ENCODE data around the gene EPHA6. TPM values are rescaled to one million over a fixed set of nuclear protein-coding genes. Genes with fewer than 3 reads are reported as not detected.
"Not testable (repeated sequence)": the region's sequence is repeated elsewhere in the genome, so short reads cannot be mapped to it uniquely, and the experiment has no call there.

Gene EPHA6
- total RNA-seq, 1 experiment from 2014 or later, result 1.2 TPM

DNA sequence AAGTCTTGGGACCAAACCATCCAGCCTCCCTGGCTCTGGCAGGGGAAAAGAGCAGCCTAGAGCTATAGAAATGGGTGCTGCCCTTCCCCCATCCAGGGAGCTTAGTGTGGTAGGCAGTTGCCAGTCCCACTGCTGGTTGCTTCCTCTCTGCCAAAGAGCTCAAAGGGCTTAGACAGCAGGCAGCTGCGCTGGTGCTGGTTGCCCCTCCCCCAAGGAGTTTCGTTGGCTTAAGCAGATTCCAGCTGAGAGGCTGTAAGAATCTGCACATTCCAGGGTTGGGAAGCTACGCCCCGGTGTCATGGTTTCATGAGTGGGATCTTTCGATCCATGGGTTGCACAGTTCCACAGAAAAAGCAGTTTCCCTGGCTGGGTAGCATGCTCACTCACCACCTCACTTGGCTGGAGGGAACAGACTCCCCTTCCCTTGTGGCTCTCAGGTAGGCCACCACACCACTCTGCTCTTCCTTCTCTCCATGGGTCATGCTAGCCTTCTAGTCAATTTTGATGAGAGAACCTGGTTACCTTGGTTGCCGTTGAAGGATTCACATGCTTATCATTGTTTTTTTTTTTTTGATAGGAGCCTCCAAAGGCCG lies 195.1 kb downstream of the EPHA6 start:
- no peak overlapping the region for H3K27ac ChIP-seq
- no TSS peak for BruUV-seq (replicated peaks)
- ChIA-PET CTCF (interaction anchor here (0.7 kb wide), 1 partner anchor 648 kb away, joined by 3 read pairs; no protein-coding TSS in a partner anchor), POLR2A (ENCODE audit: unreplicated experiment) (no interaction called here)
- H3K4me2 ChIP-seq, result no peak overlapping the region
- peaks cover 3% of the 10 kb centered on the region for H3K9me2 ChIP-seq (ENCODE audit: insufficient read depth)
- no peaks in the 10 kb centered on the region for H3K79me2 ChIP-seq (ENCODE audit: low read depth)
- no peak for DNase-seq
- no peaks in the 10 kb centered on the region for H3K4me1 ChIP-seq (replicated peaks; ENCODE audit: insufficient read depth)
- H3K9me3 ChIP-seq (ENCODE audit: insufficient read depth, low read depth), result no peaks in the 10 kb centered on the region
- H3K4me3 ChIP-seq, result no peak overlapping the region
- no peaks in the 10 kb centered on the region for H4K20me1 ChIP-seq (ENCODE audit: insufficient read depth)
- H2AFZ ChIP-seq, result no peak overlapping the region
- no peaks in the 10 kb centered on the region for H3K36me3 ChIP-seq (ENCODE audit: low read depth)
- no peaks in the 10 kb centered on the region for H3K27me3 ChIP-seq (ENCODE audit: insufficient read depth, low read depth)
- H3F3A ChIP-seq (ENCODE audit: insufficient read depth, low read depth), result no peaks in the 10 kb centered on the region
- no peak for TF ChIP-seq EZH2 (IDR thresholded peaks at IDR 0.05; ENCODE audit: low read depth)
- no peak for TF ChIP-seq CTCF (conservative IDR thresholded peaks at IDR 0.05)
- intact Hi-C loops (cut with micrococcal nuclease; ENCODE audit: unreplicated experiment), result no loop called here

DNA sequence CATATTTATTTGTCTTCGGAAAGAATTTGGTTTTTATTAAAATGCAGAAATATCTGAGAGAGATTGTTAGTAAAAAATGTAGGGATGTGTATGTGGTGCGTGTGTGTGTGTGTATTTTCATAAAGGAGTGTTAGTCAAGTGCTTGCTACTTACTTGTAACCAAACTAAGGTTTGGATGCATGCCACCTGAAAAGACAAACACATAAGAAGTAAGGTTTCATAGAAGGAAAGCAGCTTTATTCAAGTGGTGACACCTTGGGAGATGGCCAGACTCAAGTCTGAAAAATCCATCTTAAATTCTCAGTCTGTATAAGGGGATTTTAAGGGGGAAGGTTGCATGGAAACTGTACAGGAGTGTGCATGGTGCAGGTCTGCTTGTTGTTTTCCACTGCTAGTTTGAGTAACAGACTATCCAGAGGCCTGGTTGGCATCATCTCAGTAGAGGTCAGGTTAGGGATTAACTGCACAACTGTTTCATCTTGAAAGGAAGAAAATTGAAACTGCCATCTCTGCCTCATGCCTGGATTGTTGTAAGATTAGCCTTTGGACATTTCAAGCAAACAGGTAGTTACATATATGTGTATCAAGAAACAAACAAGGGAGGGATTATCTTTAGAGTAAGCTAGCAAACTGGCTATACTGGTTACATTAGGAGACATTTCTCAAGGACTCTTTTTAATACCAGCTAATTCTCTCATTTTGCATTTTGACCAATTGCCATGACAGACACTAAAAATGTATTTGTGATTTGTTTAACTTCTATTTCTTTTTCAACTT lies 196.7 kb downstream of the EPHA6 start:
- ChIA-PET CTCF (no interaction called here), POLR2A (ENCODE audit: unreplicated experiment) (no interaction called here)
- no peak overlapping the region for H3K27ac ChIP-seq
- no peak overlapping the region for H3K4me2 ChIP-seq
- H3K4me3 ChIP-seq, result no peak overlapping the region
- no peaks in the 10 kb centered on the region for H3K36me3 ChIP-seq (ENCODE audit: low read depth)
- no peak for DNase-seq
- H3K27me3 ChIP-seq (ENCODE audit: insufficient read depth, low read depth), result no peaks in the 10 kb centered on the region
- H3K9me3 ChIP-seq (ENCODE audit: insufficient read depth, low read depth), result no peaks in the 10 kb centered on the region
- intact Hi-C loops (cut with micrococcal nuclease; ENCODE audit: unreplicated experiment), result no loop called here
- peaks cover 3% of the 10 kb centered on the region for H3K9me2 ChIP-seq (ENCODE audit: insufficient read depth)
- TF ChIP-seq CTCF (conservative IDR thresholded peaks at IDR 0.05), result no peak
- no peak for TF ChIP-seq EZH2 (IDR thresholded peaks at IDR 0.05; ENCODE audit: low read depth)
- H2AFZ ChIP-seq, result no peak overlapping the region
- H3K79me2 ChIP-seq (ENCODE audit: low read depth), result no peaks in the 10 kb centered on the region
- no peaks in the 10 kb centered on the region for H3K4me1 ChIP-seq (replicated peaks; ENCODE audit: insufficient read depth)
- H3F3A ChIP-seq (ENCODE audit: insufficient read depth, low read depth), result no peaks in the 10 kb centered on the region
- H4K20me1 ChIP-seq (ENCODE audit: insufficient read depth), result no peaks in the 10 kb centered on the region
- no TSS peak for BruUV-seq (replicated peaks)

GRCh38 chr3:97021778-97022177 lies 207.4 kb downstream of the EPHA6 start:
- H3K27ac ChIP-seq, result no peak overlapping the region
- H3K79me2 ChIP-seq (ENCODE audit: low read depth), result no peaks in the 10 kb centered on the region
- no peaks in the 10 kb centered on the region for H3K9me3 ChIP-seq (ENCODE audit: insufficient read depth, low read depth)
- H3K4me2 ChIP-seq, result no peak overlapping the region
- no peak overlapping the region for H2AFZ ChIP-seq
- no peaks in the 10 kb centered on the region for H4K20me1 ChIP-seq (ENCODE audit: insufficient read depth)
- intact Hi-C loops (cut with micrococcal nuclease; ENCODE audit: unreplicated experiment), result no loop called here
- no peaks in the 10 kb centered on the region for H3K27me3 ChIP-seq (ENCODE audit: insufficient read depth, low read depth)
- no peaks in the 10 kb centered on the region for H3K36me3 ChIP-seq (ENCODE audit: low read depth)
- H3K9me2 ChIP-seq (ENCODE audit: insufficient read depth), result no peaks in the 10 kb centered on the region
- no TSS peak for BruUV-seq (replicated peaks)
- DNase-seq, result no peak
- ChIA-PET POLR2A (ENCODE audit: unreplicated experiment) (no interaction called here), CTCF (no interaction called here)
- no peaks in the 10 kb centered on the region for H3F3A ChIP-seq (ENCODE audit: insufficient read depth, low read depth)
- no peaks in the 10 kb centered on the region for H3K4me1 ChIP-seq (replicated peaks; ENCODE audit: insufficient read depth)
- H3K4me3 ChIP-seq, result no peak overlapping the region
- no peak for TF ChIP-seq EZH2 (IDR thresholded peaks at IDR 0.05; ENCODE audit: low read depth)
- TF ChIP-seq CTCF (conservative IDR thresholded peaks at IDR 0.05), result no peak

DNA sequence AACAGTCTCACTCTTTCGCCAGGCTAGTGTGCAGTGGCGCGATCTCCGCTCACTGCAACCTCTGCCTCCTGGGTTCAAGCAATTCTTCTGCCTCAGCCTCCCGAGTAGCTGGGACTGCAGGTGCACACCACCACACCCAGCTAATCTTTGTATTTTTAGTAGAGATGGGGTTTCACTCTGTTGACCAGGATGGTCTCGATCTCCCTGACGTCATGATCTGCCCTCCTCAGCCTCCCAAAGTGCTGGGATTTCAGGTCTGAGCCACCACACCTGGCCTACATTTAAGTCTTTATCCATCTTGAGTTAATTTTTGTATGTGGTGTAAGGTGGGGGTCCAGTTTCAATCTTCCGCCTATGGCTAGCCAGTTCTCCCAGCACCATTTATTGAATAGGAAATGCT lies 211.2 kb downstream of the EPHA6 start:
- H3K9me2 ChIP-seq (ENCODE audit: insufficient read depth); POLR2A ChIA-PET (ENCODE audit: unreplicated experiment); H3K27me3 ChIP-seq (ENCODE audit: insufficient read depth, low read depth); BruUV-seq (replicated peaks); H3K79me2 ChIP-seq (ENCODE audit: low read depth); H3K9me3 ChIP-seq (ENCODE audit: insufficient read depth, low read depth); H3K4me2 ChIP-seq; H2AFZ ChIP-seq; H3K36me3 ChIP-seq (ENCODE audit: low read depth); H3K4me3 ChIP-seq; H3K4me1 ChIP-seq (replicated peaks; ENCODE audit: insufficient read depth); H3F3A ChIP-seq (ENCODE audit: insufficient read depth, low read depth); intact Hi-C loops (cut with micrococcal nuclease; ENCODE audit: unreplicated experiment); H4K20me1 ChIP-seq (ENCODE audit: insufficient read depth); H3K27ac ChIP-seq; CTCF ChIA-PET; DNase-seq: not testable (repeated sequence)
